Activated CD4-positive, alpha-beta T cell treated with anti-CD3 and anti-CD28 coated beads, Interleukin-2, amount 50 U/mL, for 24 hours (primary cell): Measurements from ENCODE around the gene PRKAG2.

ENCODE experiments used
- DNase-seq, 2 donors: peaks; one replicate each; pipeline ENCODE4 v3.0.0-alpha.2; 2020; ENCODE audit warnings: low read depth in 1 of 2, low spot score in 1 of 2

PRKAG2 gene

GRCh38 chr7:151900986-151901621, 24.2 kb upstream of the PRKAG2 start:
- DNase-seq: no peak

- DNase-seq: no peak
Observed at GRCh38 chr7:151900591-151900985, 23.7 kb upstream of the PRKAG2 start.

DNA sequence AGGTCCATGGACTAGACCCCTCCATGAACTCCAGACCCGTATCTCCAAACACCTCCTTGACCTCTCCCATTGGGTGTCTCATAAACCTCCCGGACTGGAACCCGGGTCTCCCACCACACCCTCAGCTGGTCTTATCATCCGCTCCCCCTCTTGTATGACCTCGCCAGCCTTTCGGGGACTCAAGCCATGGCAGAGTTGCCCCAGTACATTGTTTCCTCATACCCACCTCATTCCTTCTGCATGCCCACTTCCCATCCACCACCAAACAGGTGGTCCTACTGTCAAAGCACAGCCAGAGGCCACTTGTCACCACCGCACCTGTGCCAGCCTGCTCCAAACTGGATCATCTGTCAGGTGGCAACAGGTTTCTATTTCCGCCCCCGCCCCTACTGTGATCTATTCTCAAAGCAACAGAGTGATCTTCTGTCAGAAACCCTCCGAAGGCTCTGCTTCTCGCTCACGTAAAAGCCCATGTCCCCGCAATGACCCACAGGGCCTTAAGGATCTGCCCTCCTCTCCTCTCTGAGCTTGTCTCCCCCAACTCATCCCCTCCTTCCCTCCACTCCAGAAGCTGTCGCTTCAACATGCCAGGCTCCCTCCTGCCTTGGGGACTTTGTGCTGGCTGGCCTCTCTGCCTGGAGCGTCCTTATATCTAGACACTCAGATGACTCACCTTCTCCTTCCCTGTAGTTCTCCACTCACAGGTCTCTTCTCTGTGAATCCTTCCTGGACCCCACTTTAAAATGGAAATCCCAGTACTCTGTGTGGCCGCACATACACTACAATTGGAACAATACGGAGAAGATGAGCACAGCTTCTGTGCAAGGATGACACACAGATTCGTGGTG, 22.8 kb upstream of the PRKAG2 start:
- DNase-seq: no peak

- DNase-seq: no peak
Observed at GRCh38 chr7:151897951-151898686, 21.2 kb upstream of the PRKAG2 start.

GRCh38 chr7:151897161-151897731, 20.3 kb upstream of the PRKAG2 start:
- DNase-seq: no peak

GRCh38 chr7:151896486-151896885, 19.6 kb upstream of the PRKAG2 start:
- DNase-seq: no peak

- no peak for DNase-seq
Observed at GRCh38 chr7:151896086-151896485, 19.2 kb upstream of the PRKAG2 start.

DNA sequence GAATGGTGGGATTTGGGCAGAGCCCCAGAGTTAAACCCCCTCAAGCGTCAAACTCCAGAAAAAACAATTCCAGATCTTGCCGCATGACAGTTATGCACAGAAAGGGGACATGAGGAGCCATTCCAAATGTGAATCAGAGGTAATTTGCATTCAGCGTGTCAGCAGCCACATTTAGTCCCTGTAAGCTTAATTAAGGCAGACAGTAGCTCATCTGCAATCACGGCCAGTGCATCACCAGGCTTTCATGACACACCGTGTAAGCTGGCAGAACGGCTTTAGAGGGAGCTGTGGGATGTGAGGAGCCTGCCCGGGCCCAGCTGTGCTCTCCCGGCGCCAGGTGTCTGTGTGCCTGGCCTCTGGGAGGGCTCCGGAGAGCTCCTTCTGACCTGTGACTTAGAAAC, 18.7 kb upstream of the PRKAG2 start:
- DNase-seq: no peak

GRCh38 chr7:151895008-151895630, 18.2 kb upstream of the PRKAG2 start:
- no peak for DNase-seq

- DNase-seq: no peak
Observed at GRCh38 chr7:151894111-151895007, 17.4 kb upstream of the PRKAG2 start.

- no peak for DNase-seq
Observed at GRCh38 chr7:151893405-151893923, 16.5 kb upstream of the PRKAG2 start.

DNA sequence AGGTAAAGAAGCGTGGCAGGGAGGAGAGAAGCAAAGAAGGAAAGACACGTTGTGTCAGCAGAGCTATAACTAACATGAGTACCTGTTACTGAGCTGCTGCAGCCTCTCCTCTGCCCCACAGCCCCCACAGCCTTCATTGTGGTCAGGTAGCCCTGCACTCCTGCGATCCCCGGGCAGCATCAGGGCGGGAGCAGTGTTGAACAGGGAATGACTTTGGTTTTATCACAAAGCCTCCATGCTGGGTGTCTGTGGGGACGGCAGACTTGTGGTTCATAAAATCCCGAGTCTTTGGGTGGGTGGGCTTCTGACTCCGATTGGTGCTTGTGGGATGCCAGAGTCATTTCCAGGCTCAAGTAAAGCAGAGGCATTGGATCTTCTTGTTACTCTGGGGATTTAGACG, 14.8 kb upstream of the PRKAG2 start:
- DNase-seq: no peak

- no peak for DNase-seq
Observed at GRCh38 chr7:151891182-151891581, 14.3 kb upstream of the PRKAG2 start.

DNA sequence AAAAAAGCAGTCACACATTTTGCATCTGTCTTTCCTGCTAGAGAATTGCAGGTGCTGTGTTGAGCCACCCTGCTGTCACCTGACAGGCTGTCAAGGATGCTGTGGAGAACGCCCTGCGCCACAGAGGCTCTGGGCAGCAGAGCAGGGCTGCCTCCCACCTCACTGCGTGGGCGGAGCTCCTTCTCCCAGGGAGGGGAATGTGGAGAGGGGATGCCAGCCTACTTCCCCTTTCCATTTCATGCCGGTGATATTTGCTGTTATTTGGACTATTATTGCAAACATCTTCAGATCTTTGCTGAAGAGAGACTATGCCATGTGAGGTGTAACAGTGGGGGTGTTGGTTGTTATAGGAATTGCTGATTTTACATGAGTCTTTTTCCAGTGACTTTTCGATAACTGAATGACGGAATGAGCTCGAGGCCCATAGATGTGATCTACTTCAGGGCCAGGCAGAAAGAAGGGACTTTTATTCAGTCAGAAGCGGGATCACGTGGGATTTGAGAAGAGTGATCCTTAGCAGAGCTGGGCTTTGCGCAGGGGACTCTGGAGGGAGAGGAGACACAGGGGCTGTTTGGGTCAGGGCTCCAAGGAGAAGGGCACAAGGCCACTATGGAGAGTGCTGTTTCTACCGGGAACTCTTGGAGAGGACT, 13.6 kb upstream of the PRKAG2 start:
- DNase-seq: no peak

GRCh38 chr7:151889406-151890354, 12.8 kb upstream of the PRKAG2 start:
- DNase-seq: no peak

DNA sequence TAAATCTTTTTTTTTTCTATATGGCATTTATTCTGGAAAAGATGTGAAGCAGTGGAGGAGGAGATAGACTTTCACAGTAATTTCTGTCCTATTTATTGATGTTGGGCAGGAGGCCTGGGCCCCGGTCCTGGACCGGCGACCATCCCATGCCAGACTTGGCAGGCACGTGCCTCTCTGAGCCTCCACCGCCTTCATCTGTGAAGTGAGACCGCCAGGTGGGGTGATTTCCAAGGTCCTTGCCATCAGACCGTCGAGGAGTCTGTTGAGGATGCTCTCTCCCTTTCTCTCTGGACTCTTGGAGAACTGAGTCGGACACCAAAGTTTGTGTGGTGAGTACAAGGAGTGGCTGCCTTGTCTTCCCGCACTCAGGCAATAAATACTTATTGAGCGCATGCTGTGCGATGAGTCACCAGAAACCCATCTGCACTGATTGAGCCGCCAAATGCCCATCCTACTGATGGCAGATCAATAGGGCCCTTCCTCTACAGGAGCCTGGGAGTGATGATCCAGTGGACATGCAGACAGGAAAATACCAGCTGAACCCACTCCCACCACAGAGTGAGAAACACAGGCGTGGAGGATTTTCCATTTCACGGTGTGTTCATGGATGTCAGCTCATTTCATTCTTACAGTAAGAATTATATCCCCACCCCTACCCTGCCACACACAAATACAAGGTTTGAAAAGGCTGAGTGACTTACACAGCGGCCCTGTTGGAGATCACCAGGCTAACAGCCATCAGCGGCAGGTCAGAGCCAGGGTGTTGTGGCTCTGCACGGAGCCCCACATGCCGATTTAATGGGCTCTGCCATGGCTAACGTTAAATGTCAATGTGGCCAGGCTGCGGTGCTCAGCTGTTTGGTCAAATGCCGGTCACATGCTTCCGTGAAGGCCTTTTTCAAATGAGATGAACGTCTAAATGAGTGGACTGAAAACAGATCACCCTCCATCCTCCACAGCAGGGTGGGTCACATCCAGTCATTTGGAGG, 11.5 kb upstream of the PRKAG2 start:
- no peak for DNase-seq

GRCh38 chr7:151886783-151887182, 9.9 kb upstream of the PRKAG2 start:
- no peak for DNase-seq
